Endothelial cell of umbilical vein (primary cell): ENCODE data around the gene FOXL1. TPM values are rescaled to one million over a fixed set of nuclear protein-coding genes. Genes with fewer than 3 reads are reported as not detected.

Experiments used
- BruUV-seq: library from RNA; stranded (reverse); fragments of 400-500 nt; replicated peaks from 2 replicates; lab custom pipeline; 2021; lab: Mats Ljungman, UMichigan
- CTCF ChIA-PET: fragments of 300-600, 350-600 bp; sonication (Branson Sonifier 250); formaldehyde crosslinking; loops from one replicate; lab custom pipeline; 2021; ENCODE audit warnings: antibody characterized with exemption, inconsistent platforms; lab: Charles Lee
- POLR2A ChIA-PET: fragments of 300-600, 350-600 bp; sonication (Branson Sonifier 250); formaldehyde crosslinking; loops from one replicate; lab custom pipeline; 2021; ENCODE audit warnings: antibody characterized with exemption, inconsistent platforms; lab: Charles Lee
- DNase-seq: peaks from one replicate; pipeline ENCODE4 v3.0.0-alpha.2; 2011; ENCODE audit warnings: low read depth, low spot score
- FAIRE-seq: peaks from 2 replicates; lab custom pipeline; 2011; peaks lifted over from hg19 to GRCh38; lab: Jason Lieb, UNC
- H2AFZ ChIP-seq: 2 replicates; pipeline ENCODE4 v1.6.0; 2012; ENCODE audit warnings: low read depth, low read length, control low read depth, inconsistent platforms
- H3K27ac ChIP-seq: 2 replicates; pipeline ENCODE4 v1.5.1; 2011; ENCODE audit warnings: low read depth, mild to moderate bottlenecking, control low read depth, low read length, moderate library complexity; ENCODE audit not compliant: insufficient read depth
- H3K27me3 ChIP-seq, 2 experiments: 2 replicates each; pipeline versions ENCODE4 v1.6.0 to v1.6.1; 2011; ENCODE audit warnings: low read length in 2 of 2, mixed read lengths in 1 of 2; ENCODE audit not compliant: control insufficient read depth in 2 of 2, insufficient read depth in 2 of 2
- H3K36me3 ChIP-seq, 2 experiments: 2 replicates in 1 of 2; 3 replicates in 1 of 2; pipeline ENCODE4 v1.5.1; 2011; ENCODE audit warnings: low read length in 2 of 2, mild to moderate bottlenecking in 1 of 2, moderate library complexity in 1 of 2; ENCODE audit not compliant: control insufficient read depth in 2 of 2, insufficient read depth in 2 of 2; ENCODE audit errors: extremely low read depth in 1 of 2
- H3K4me1 ChIP-seq: 3 replicates; pipeline ENCODE4 v1.5.1; 2011; ENCODE audit warnings: mild to moderate bottlenecking, low read length; ENCODE audit not compliant: control insufficient read depth, insufficient read depth; ENCODE audit errors: extremely low read depth
- H3K4me2 ChIP-seq: 2 replicates; pipeline ENCODE4 v1.6.1; 2011; ENCODE audit warnings: low read length, control low read depth, mixed read lengths; ENCODE audit not compliant: insufficient read depth
- H3K4me3 ChIP-seq, 3 experiments: fragments of 200-600 bp in 1 of 3; sonication (generic), shearing (Covaris generic) in 1 of 3; replicated peaks in 1 of 3; 2 replicates each; pipeline ENCODE4 v1.5.1; 2011 to 2016; ENCODE audit warnings: control low read depth in 3 of 3, low read length in 3 of 3, mild to moderate bottlenecking in 2 of 3, inconsistent platforms in 1 of 3, low read depth in 1 of 3, moderate library complexity in 1 of 3; ENCODE audit not compliant: insufficient read depth in 1 of 3
- H3K79me2 ChIP-seq: 2 replicates; pipeline ENCODE4 v1.6.0; 2012; ENCODE audit warnings: low read length, inconsistent platforms; ENCODE audit not compliant: control insufficient read depth, insufficient read depth
- H3K9ac ChIP-seq: replicated peaks from 2 replicates; pipeline ENCODE3; 2011; ENCODE audit warnings: low read length, control low read depth; ENCODE audit not compliant: insufficient read depth; ENCODE audit errors: extremely low read depth
- H3K9me1 ChIP-seq: replicated peaks from 3 replicates; pipeline ENCODE4 v1.6.0; 2011; ENCODE audit warnings: mild to moderate bottlenecking, low read length; ENCODE audit not compliant: control insufficient read depth, insufficient read depth; ENCODE audit errors: extremely low read depth
- H3K9me3 ChIP-seq: replicated peaks from 2 replicates; pipeline ENCODE4 v1.5.1; 2012; ENCODE audit warnings: low read length, inconsistent platforms; ENCODE audit not compliant: control insufficient read depth, insufficient read depth
- H4K20me1 ChIP-seq: replicated peaks from 2 replicates; pipeline ENCODE3; 2011; ENCODE audit warnings: mild to moderate bottlenecking, low read length; ENCODE audit not compliant: control insufficient read depth, insufficient read depth; ENCODE audit errors: extremely low read depth
- CTCF ChIP-seq, 2 donors: IDR thresholded peaks; 1 replicate in 1 of 2; 2 replicates in 1 of 2; pipeline ENCODE4 v1.5.1; 2011; ENCODE audit warnings: low read length in 2 of 2, mild to moderate bottlenecking in 2 of 2, moderate library complexity in 2 of 2, control low read depth in 1 of 2, inconsistent platforms in 1 of 2, low read depth in 1 of 2; ENCODE audit not compliant: insufficient read depth in 1 of 2; ENCODE audit errors: extremely low read depth in 1 of 2
- MYC ChIP-seq: IDR thresholded peaks from one replicate; pipeline ENCODE4 v1.6.1; 2011; ENCODE audit warnings: mild to moderate bottlenecking, low read depth, low read length
- POLR2A ChIP-seq: IDR thresholded peaks from 2 replicates; pipeline ENCODE4 v1.6.1; 2012; ENCODE audit warnings: low read depth, mild to moderate bottlenecking, control low read depth, low read length
- POLR2AphosphoS5 ChIP-seq: IDR thresholded peaks from 2 replicates; pipeline ENCODE4 v1.6.1; 2012; ENCODE audit warnings: low read depth, mild to moderate bottlenecking, control low read depth, low read length, moderate library complexity; ENCODE audit not compliant: insufficient read depth
- dilution Hi-C: fragments of 300-500 bp; cut with MboI; formaldehyde crosslinking; loops from one replicate; pipeline ENCODE4 v1.15.0; 2019; ENCODE audit warnings: low sequenced_read_pairs; ENCODE audit not compliant: extremely low pct_ligation_motif_present
- intact Hi-C: fragments of 100-400 bp; cut with micrococcal nuclease; formaldehyde crosslinking; loops from one replicate; pipeline ENCODE4 v1.10.0; 2022
- polyA plus RNA-seq, 4 experiments: library from polyadenylated mRNA; depleted of rRNA in 3 of 4; stranded (reverse) in 3 of 4; unstranded in 1 of 4; fragments of >200 nt; gene quantifications; 2 replicates each; pipeline versions ENCODE4 v1.2.1 to v1.2.3, GENCODE V29; 2011 to 2012; ENCODE audit warnings: missing spikeins in 1 of 4
- total RNA-seq: library from RNA; stranded (reverse); gene quantifications from 2 replicates; pipeline ENCODE4 v1.2.3, GENCODE V29; 2021

The FOXL1 gene
- total and polyA plus RNA-seq, 2 donors (not counting 3 experiments of a cell fraction or from before 2014, with no cell fraction given) = 2.8 to 3.8 TPM

GRCh38 chr16:86565644-86566511, 12.5 kb upstream of the FOXL1 start:
- ChIA-PET CTCF (interaction anchor here (0.8 to 10.4 kb wide), 9 partner anchors 96 to 732 kb away, joined by 3 to 283 read pairs (median 6); no protein-coding TSS in a partner anchor), POLR2A (interaction anchor here (1.7 kb wide), 1 partner anchor 496 kb away, joined by 6 read pairs; no protein-coding TSS in a partner anchor)
- no peaks in the 10 kb centered on the region for H4K20me1 ChIP-seq
- peak; percentile 74 for DNase-seq
- TSS peak; percentile 14 for BruUV-seq
- peak overlapping the region; percentile 59 for H3K9ac ChIP-seq
- peaks cover 18% of the 10 kb centered on the region for H3K4me1 ChIP-seq
- intact Hi-C loops = loop anchor here (1.0 to 2.0 kb wide), 5 partner anchors 175 to 613 kb away; no protein-coding TSS in a partner anchor
- FAIRE-seq = peak; percentile 55
- H3K79me2 ChIP-seq = peaks cover 55% of the 10 kb centered on the region
- no peaks in the 10 kb centered on the region for H3K9me1 ChIP-seq
- H3K4me2 ChIP-seq = peak overlapping the region; percentile 98
- H3K36me3 ChIP-seq = peaks cover 1 to 5% of the 10 kb centered on the region in 2 experiments
- dilution Hi-C loops = no loop called here
- H2AFZ ChIP-seq = peak overlapping the region; percentile 30
- H3K9me3 ChIP-seq = no peaks in the 10 kb centered on the region
- H3K27ac ChIP-seq = peak overlapping the region; percentile 78
- H3K27me3 ChIP-seq = no peaks in the 10 kb centered on the region
- H3K4me3 ChIP-seq = peak overlapping the region; percentile 1 to 99 (median 94)
- TF ChIP-seq CTCF (IDR thresholded peaks at IDR 0.05; ENCODE audit: extremely low read depth in 1 of 2, insufficient read depth in 1 of 2, low read depth in 1 of 2, low read length in 2 of 2) = no peak
- peak; percentile 40 for TF ChIP-seq POLR2A

- no peaks in the 10 kb centered on the region for H3K9me3 ChIP-seq
- no TSS peak for BruUV-seq
- peaks cover 63% of the 10 kb centered on the region for H3K79me2 ChIP-seq
Measured at GRCh38 chr16:86566601-86566965, 11.8 kb upstream of the FOXL1 start, which contains the start of gene FOXC2. TSS of gene FOXC2 (plus strand) at chr16:86566829. CDS start at chr16:86567336, 507 bp downstream.

More at GRCh38 chr16:86566601-86566965, 11.8 kb upstream of the FOXL1 start, which contains the start of gene FOXC2:
- H3K4me1 ChIP-seq = peaks cover 24% of the 10 kb centered on the region
- intact Hi-C loops = loop anchor here (1.0 to 2.0 kb wide), 5 partner anchors 175 to 612 kb away; no protein-coding TSS in a partner anchor
- H3K9ac ChIP-seq = peak within 1 kb of the TSS; percentile 86
- peaks cover 2 to 5% of the 10 kb centered on the region in 2 experiments for H3K36me3 ChIP-seq
- peak; percentile 84 for FAIRE-seq
- peak; percentile 96 for DNase-seq
- peak within 1 kb of the TSS; percentile 30 for H2AFZ ChIP-seq
- dilution Hi-C loops = no loop called here
- no peaks in the 10 kb centered on the region for H3K9me1 ChIP-seq
- peak within 1 kb of the TSS; percentile 98 for H3K4me2 ChIP-seq
- TF ChIP-seq POLR2A = peak; percentile 92
- TF ChIP-seq POLR2AphosphoS5 = peak; percentile 76
- TF ChIP-seq MYC = no peak
- TF ChIP-seq CTCF (IDR thresholded peaks at IDR 0.05; ENCODE audit: extremely low read depth in 1 of 2, insufficient read depth in 1 of 2, low read depth in 1 of 2, low read length in 2 of 2) = no peak
- H3K4me3 ChIP-seq = peak within 1 kb of the TSS; percentile 82 to 99 (median 94)
- ChIA-PET CTCF (interaction anchor here (0.8 to 10.4 kb wide), 8 partner anchors 95 to 731 kb away, joined by 3 to 283 read pairs (median 5); no protein-coding TSS in a partner anchor), POLR2A (interaction anchor here (0.6 to 1.7 kb wide), 2 partner anchors 285 to 495 kb away, joined by 3 to 6 read pairs; no protein-coding TSS in a partner anchor)
- no peaks in the 10 kb centered on the region for H3K27me3 ChIP-seq
- H4K20me1 ChIP-seq = no peaks in the 10 kb centered on the region
- H3K27ac ChIP-seq = peak within 1 kb of the TSS; percentile 78
